GM18909 (cell line): ENCODE measurements around the gene RAB31.

Source experiments
- ATAC-seq: cut with Tn5 transposase; IDR thresholded peaks from one replicate; pipeline ENCODE4 v1.9.1; 2021; ENCODE audit warnings: mild to moderate bottlenecking; ENCODE audit not compliant: unreplicated experiment, poor library complexity

The RAB31 gene

DNA sequence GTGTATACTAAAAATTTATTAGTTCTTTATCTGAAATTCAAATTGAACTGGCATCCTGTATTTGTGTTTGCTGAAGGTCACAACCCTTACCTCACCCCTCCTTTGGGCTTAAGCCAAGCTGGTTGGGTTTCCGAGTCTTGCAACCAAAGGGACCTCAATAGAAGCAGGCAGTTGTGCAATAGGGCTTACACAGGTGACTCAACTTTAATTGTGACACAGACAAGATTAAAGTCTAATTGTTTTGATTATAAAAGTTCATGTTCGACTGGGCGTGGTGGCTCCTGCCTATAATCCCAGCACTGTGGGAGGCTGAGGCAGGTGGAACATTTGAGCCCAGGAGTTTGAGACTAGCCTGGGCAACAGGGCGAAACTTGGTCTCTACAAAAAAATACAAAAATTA lies 71.5 kb downstream of the RAB31 start:
- no peak for ATAC-seq

DNA sequence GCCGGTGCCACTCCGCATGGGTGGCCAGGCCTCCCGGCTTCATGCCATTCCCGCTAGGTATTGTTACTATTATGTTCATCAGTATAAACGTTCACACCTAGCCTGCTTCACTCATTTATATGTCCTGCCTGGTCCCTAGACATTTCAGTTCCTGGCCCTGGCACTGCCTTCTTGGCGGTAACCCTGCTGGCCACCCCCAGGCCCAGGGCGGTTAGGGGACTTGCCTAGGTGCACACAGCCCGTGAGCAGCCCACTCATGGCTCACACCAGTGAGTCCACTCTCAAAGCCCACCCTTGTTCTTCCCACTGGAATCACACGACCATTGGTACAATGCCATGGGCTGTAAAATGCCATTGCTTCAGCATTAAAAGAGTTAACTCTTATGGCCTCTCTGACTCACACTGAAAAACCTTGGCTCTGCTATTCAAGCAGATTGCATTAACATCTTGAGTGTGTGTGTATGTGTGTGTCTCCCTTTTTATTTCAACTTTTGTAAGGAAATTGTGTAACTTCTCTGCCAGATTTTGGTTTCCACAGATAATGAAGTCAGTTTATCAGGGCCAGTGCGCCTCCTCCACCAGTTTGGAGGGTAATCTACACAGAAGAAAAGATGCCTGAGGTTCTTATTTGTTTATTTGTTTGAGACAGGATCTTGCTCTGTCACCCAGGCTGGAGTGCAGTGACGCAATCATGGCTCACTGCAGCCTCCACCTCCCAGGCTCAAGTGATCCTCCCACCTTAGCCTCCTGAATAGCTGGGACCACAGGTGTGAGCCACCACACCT lies 74.2 kb downstream of the RAB31 start:
- ATAC-seq, result no peak

DNA sequence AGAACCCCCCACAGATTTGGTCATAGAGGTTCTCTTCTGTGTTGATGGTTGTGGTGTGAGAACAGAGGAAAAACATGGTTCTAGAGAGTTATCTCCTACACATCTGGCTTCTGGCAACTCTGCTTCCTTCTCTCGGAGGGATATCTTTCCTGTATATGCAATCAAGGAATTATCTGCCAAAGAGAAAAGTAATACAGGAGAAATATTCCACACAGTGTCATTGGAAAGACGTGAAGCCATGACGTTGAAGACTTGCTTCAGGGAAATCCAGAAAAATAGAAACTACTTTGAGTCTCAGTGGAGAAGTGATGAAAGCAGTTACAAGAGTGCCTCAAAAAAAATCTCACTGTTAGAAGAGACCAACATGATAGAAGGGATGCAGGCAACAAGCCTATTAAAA lies 78.5 kb downstream of the RAB31 start:
- no peak for ATAC-seq

DNA sequence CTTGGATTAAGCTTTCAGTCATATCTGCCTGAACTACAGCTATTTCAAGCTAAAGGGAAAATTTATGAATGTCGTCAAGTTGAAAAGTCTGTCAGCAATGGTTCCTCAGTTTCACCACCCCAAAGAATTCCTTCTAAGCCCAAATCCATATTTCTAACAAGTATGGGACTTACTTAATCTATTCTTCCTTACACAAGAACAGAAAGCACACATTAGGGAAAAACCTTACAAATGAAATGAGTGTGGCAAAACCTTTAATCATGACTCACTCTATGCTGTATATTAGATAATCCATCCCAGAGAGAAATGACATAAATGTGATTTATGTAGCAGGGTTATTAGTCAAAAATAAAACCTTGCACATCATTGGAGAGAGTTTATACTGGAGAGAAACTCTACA lies 78.9 kb downstream of the RAB31 start:
- no peak for ATAC-seq

DNA sequence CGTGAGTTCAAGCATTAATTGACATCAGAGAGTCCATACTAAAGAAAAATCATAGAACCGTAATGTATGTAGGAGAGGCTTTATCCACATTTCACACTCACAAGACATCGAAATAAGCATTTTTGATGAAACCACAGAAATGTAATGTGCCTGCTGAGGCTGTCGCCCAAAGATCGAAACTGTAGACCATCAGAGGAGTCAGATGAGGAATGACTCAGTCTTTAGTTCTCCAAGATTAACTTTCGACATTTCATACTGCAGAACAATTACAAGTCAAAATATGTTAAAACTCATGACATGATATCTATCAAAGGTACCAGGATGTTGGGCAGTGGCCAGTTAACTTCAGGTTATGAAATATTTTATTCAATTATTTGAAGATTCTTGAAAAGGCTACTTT lies 79.6 kb downstream of the RAB31 start:
- no peak for ATAC-seq

DNA sequence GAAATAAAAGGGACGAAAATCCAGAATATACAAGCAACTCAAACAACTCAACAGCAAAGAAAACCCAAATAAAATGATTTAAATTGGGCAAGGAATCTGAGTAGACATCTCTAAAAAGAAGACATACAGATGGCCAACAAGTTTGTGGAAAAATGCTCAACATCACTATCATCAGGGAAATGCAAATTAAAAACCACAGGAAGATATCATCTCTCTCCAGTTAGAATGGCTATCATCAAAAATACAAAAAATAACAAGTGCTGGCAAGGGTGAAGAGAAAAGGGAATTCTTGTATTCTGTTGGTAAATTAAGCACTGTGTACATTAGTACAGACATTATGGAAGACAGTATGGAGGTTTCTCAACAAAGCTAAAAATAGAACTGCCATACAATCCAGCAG lies 80.0 kb downstream of the RAB31 start:
- ATAC-seq, result no peak

DNA sequence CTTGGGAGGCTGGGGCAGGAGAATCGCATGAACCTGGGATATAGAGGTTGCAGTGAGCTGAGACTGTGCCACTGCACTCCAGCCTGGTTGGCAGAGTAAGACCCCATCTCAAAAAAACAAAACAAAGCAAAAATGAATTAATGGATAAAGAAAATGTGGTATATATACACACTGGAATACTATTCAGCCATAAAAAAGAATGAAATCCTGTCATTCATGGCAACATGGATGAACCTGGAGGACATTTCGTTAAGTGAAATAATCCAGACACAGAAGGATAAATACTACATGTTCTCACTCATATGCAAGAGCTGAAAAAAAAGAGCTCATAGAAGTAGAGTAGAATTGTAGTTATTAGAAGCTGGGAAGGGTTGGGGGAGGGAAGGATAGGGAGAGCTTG lies 80.8 kb downstream of the RAB31 start:
- ATAC-seq, result no peak

DNA sequence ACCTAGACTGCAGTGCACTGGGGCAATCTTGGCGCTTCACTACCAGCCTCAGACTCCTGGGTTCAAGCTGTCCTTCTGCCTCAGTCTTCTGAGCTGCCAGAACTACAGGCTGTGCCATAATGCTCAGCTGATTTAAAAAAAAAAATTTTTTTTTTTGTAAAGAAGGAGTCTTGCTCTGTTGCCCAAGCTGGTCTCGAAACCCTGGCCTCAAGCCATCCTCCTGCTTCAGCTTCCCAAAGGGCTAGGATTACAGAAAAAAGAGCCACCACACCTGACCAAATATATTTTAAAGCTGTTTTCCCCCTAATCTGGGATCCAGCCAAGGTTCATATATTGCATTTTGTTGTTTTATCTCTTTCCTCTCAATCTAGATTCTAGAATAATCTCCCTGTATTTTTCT lies 82.2 kb downstream of the RAB31 start:
- no peak for ATAC-seq

DNA sequence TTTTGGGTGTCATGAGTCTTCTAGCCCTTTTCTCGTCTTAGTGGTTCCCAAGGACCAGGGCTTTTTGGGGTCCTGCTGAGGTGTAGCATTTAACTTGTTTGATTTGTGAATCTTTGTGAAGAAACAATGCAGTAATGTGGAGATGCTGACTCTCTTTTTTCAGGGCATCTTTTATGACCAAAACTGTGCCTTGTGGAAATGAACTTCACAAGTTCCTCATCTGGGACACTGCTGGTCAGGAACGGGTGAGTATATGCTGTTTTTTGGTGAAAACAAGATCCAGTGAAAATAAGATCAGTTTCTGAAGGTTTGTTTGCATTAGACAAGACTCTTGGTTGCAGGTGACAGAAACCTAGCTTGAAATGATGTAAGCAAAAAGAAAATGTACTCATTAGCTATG lies 83.9 kb downstream of the RAB31 start:
- ATAC-seq, result no peak

DNA sequence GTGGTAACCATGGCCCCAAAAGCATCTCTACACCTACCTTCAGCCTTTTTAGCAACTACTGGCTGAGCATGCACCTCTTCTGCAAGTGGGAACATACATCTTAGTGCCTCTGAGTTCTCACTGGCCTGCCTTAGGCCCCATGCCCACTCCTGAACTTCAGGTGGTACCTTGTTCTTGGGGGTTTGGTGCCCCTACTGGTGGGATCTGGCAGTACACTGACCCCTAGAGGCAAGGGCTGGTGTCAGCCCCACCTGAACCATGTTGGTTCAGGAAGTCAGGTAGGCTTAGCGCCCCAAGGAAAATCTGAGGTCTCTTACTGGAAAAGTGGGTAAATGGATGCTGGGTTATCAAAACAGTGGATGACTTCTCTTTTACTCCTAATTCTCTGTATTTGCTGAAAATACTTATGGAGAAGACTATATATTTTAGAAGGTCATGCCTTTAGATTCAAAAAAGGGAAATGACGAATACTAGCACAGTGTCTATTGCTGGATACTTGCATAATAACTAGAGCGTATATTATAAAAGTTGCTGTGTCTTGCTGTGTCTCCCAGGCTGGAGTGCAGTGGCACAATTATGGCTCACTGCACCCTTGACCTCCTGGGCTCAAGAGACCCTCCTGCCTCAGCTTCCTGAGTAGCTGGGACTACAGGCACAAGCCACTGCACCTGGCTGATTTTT lies 84.6 kb downstream of the RAB31 start:
- no peak for ATAC-seq

DNA sequence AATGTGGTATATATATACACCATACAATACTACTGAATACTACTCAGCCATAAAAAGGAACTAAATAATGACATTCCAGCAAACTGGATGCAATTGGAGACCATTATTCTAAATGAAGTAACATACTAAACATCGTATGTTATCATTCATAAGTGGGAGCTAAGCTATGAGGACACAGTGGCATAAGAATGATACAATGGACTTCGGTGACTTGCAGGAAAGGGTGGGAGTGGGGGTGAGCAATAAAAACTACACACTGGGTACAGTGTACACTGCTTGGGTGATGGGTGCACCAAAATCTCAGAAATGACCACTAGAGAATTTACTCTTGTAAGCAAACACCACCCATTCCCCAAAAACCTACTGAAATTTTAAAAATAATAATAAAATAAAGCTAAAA lies 87.9 kb downstream of the RAB31 start:
- no peak for ATAC-seq

DNA sequence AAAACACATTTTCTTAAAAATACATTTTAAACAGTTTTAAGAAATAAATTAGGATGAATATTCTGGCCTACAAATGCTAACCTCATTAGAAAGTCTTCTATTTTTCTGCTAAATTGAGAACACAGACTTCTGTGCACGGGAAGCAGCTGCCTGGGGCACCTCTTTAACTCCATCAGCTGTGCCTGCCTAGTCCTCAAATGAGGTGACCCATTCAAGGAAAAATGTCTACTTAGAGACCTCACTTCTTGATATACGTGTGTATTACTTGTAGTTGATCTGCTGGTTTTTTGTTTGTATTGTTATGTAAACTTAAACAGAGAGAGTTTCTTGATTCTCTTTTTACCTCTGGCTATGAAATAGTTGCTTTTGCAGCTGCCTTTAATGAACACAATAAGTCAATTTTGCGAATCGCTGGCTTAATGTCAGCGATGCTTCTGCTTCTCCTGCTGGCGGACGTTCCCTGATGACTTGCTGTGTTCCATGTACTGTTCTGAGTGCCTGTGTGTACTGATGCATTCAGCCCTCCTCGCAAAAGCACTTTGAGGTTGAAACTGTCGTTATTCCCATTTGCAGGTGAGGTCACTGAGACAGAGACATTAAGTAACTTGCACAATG lies 88.9 kb downstream of the RAB31 start:
- no peak for ATAC-seq

DNA sequence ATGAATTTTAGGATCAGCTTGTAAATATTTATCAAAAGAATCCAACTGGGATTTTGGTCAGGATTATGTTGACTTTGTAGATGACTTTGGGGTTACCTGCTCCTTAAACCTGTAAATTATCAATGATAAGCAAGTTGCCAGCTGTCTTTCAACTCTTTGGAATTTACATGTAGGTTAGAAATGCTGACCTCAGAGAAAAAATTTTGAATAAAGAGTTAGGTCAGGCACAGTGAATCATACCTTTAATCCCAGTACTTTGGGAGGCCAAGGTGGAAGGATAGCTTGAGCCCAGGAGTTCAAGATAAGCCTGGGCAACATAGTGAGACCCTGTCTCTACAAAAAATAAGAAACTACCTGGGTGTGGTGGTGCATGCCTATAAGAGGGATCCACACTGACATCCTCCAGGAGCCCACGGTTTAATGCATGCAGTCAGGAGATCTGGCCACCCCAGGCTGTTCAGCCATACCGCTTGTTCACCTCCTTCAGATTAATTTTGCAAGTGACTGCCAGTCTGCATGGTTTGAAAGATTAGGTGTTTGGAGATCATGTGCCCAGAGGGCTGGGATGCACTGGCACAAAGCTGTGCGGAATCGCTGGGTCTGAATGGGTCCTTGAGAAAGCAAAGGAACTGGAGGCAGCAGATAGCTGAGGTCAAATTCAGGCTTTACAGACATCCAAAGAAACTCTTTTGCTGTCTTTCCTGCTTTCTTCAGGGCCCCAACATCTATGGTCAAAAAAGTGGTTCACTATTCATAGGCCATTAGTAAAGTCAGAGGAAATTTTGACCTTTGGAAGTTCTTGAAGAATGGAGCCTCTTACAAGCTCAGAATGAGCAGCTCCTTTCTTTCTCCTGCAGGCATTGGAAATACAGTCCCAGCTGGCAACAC lies 94.3 kb downstream of the RAB31 start:
- no peak for ATAC-seq

DNA sequence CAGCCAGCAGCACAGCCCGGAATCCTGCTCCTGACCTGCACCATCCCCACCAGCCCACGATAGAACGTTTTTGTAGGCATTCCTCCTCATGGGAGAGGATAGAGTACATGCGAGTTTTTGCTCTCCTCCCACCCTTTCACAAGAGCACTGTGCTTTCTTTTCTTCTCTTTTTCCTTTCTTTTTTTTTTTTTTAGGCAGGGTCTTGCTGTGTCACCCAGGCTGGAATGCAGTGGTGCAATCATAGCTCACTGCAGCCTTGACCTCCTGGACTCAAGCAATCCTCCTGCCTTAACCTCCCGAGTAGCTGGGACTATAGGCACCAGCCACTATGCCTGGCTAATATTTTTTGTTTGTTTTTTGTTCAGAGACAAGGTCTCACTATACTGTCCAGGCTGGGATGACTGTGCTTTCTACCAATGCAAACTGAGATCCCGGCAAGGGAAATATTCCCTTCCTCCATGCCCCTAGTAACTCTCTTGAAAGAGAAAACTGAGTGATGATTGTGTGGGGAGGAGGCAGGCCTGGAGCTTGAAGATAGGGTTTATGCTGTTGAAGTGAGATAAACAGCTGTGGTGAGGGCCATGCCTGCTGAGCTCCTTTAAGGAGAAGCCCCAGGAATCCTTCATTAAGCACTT lies 95.1 kb downstream of the RAB31 start:
- ATAC-seq, result no peak

DNA sequence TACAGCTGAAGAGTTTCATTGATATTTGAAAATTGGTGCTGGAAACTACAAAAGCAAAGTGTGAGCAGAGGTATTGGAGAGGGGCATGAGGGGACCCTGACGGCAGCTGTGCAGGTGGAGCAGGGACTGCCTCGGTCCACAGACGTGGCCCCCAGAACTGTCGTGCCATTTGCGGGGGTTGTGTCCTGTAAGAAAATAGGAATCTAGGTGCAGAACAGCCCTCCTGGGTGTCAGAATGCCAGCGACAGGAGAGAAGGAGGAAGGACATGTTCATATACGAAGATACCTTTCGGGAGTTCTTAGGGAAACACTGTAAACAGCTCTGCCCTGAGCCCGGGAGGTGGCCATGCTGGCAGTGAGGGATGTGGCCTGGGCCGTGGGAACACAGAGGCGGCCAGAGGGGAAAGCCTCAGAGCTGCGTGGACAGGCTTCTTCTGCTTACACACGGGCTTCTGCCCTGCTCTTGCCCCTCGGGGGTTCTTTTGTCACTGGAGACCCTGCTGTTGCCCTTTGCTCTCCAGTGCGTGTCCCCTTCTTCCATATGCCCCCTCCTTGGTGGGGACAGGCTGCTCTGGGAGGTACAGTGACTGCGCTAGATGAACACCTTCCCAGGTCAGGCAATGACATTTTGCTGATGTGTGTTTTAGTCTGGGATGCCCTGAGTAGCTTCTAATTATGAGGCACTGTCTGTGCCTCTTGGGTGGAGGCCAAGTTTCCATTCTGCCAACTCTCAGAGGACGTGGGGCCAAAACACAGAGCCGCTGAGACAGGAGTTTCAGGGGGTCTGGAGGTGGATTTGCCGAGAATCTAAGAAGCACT lies 95.8 kb downstream of the RAB31 start:
- ATAC-seq, result no peak

DNA sequence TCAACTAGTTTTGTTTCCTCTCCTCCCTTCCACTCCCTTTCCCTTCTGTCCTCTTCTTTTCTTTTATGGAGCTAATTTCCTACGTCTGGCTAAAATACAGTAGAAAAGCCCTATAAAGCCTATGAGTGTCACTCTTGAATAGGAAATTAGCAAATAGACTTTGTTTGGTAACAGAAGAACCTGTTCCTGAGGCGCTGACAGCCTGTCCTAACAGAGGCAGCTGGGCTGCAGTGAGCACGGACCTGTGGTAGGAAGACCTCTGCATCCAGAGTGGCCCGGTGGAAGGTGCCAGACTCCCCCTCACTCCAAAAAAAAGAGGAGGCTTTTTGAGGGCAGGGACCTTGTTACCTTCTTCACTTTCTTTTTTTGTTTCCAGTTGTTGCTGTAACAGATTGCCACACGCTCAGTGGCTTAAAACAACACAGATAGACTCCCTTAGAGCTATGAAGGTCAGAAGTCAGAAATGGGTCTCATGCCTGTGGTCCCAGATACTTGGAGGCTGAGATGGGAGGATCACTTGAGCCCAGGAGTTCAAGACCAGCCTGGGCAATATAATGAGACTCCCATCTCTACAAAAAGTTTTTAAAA lies 96.5 kb downstream of the RAB31 start:
- no peak for ATAC-seq

DNA sequence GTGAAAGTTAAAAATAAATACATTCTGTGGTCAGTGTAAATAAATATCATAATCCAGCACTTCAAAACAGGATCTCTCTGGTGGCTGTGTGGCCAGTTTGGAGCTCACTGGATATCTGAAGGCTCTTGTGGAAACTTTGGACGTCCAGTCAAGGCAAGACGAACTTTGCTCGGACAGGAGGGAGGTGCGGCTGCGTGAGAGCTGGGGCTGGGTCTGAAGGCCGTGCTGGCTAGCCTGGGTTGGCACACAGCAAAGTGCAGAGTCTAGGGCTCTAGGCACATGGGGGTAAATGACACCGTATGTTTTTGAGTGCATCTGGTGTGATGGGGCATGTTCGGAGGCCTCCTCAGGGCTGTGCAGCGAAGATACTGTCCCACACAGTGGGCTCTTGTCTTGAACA lies 98.8 kb downstream of the RAB31 start:
- no peak for ATAC-seq

DNA sequence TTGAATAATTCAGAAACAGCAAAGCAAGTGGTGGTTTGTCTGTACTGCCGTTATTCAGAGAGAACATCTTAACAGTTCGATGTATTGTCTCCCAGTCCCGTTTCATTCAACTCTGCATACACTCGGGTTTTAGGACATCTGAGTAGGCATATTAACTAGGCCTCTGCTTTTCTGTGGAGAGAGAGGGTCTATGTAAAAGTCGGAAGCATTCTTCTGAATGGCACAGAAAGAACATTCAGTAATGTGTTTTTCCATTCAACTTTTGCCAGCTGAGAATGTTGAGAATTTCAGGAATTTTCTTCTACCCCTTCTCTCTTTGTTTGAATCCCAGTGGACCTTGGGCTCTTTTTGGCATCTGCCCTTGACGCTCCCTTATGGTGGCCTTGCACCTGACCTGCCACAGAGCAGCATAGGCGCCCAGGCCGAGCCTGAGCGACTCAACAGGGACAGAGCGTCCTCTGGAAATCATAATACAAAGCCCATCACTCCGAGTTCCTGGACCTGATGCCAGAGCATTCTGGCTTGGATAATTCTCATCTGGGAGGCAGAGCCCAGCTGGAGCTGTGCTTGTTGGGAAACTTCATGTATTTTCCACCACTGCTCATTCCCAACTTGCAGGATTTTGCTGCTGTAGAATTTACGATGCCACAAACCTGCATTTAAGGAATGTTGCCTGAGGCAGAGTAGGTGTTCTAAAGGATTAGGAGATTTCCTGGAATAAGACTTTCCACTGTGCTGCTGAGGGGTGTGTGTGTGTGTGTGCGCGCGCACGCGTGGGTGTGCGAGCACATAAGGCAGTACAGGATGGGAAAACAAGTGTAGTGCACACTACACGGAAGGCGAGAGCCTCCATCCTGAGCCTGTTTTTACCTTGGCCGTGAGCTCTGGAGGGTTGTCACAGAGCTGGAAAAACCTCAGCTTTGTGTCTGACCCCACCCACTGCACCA lies 100.5 kb downstream of the RAB31 start:
- no peak for ATAC-seq
